Measurements from ENCODE around the gene ANAPC4. TPM values are rescaled to one million over a fixed set of nuclear protein-coding genes. Genes with fewer than 3 reads are reported as not detected.

ANAPC4 gene
- total and polyA plus RNA-seq, 11 donors, result 6.7 to 15.5 (median 11.7) TPM

- no peaks in the 10 kb centered on the region for H3K27me3 ChIP-seq
- no peak for ATAC-seq
- no peak for TF ChIP-seq CTCF (IDR thresholded peaks at IDR 0.05)
- no peak for TF ChIP-seq POLR2A (IDR thresholded peaks at IDR 0.05)
- H3K9me3 ChIP-seq, result no peaks in the 10 kb centered on the region
- H3K27ac ChIP-seq, result no peak overlapping the region
- WGBS, 4 donors, result 71 to 73% (median 72%) methylated on average over 2 of the region's 2 CpGs
- intact Hi-C loops (cut with DNase I), result no loop called here
- no peak for DNase-seq
- no peaks in the 10 kb centered on the region for H3K4me1 ChIP-seq
- no peak overlapping the region for H3K4me3 ChIP-seq
- H3K36me3 ChIP-seq, result peaks cover 0 to 42% (median 16%) of the 10 kb centered on the region in 9 donors
These were observed 29.6 kb upstream of the ANAPC4 start for GRCh38 chr4:25347473-25347872.

- 65 to 95% (median 73%) methylated on average over 2 of the region's 2 CpGs for WGBS, 4 donors
These were observed 29.1 kb upstream of the ANAPC4 start for GRCh38 chr4:25347971-25348370.

GRCh38 chr4:25350561-25350960, 26.5 kb upstream of the ANAPC4 start:
- intact Hi-C loops (cut with DNase I), result no loop called here
- 86 to 95% (median 91%) methylated on average over 2 of the region's 2 CpGs for WGBS, 4 donors
- no peak for TF ChIP-seq POLR2A (IDR thresholded peaks at IDR 0.05)
- no peak for TF ChIP-seq CTCF (IDR thresholded peaks at IDR 0.05)
- no peaks in the 10 kb centered on the region for H3K4me1 ChIP-seq
- no peak for ATAC-seq
- no peak overlapping the region for H3K4me3 ChIP-seq
- peaks cover 0 to 53% (median 20%) of the 10 kb centered on the region in 9 donors for H3K36me3 ChIP-seq
- no peak for DNase-seq
- no peaks in the 10 kb centered on the region for H3K9me3 ChIP-seq
- no peaks in the 10 kb centered on the region for H3K27me3 ChIP-seq
- no peak overlapping the region for H3K27ac ChIP-seq

More at GRCh38 chr4:25347971-25348370, 29.1 kb upstream of the ANAPC4 start:
- ATAC-seq, result no peak
- H3K4me1 ChIP-seq, result no peaks in the 10 kb centered on the region
- no peak for DNase-seq
- H3K27me3 ChIP-seq, result no peaks in the 10 kb centered on the region
- intact Hi-C loops (cut with DNase I), result no loop called here
- H3K36me3 ChIP-seq, result peaks cover 0 to 45% (median 20%) of the 10 kb centered on the region in 9 donors
- H3K27ac ChIP-seq, result no peak overlapping the region
- H3K4me3 ChIP-seq, result no peak overlapping the region
- no peak for TF ChIP-seq POLR2A (IDR thresholded peaks at IDR 0.05)
- TF ChIP-seq CTCF (IDR thresholded peaks at IDR 0.05), result no peak
- H3K9me3 ChIP-seq, result no peaks in the 10 kb centered on the region

GRCh38 chr4:25351777-25352416, 25.2 kb upstream of the ANAPC4 start:
- Histone ChIP-seq H3K4me1 (no peaks in the 10 kb centered on the region), H3K36me3 (peaks cover 0 to 48% (median 20%) of the 10 kb centered on the region in 9 donors), H3K27ac (no peak overlapping the region), H3K27me3 (no peaks in the 10 kb centered on the region), H3K4me3 (no peak overlapping the region), H3K9me3 (no peaks in the 10 kb centered on the region)
- 83 to 90% (median 87%) methylated on average over 4 of the region's 4 CpGs for WGBS, 4 donors
- TF ChIP-seq POLR2A (IDR thresholded peaks at IDR 0.05) (no peak), CTCF (IDR thresholded peaks at IDR 0.05) (no peak)
- intact Hi-C loops (cut with DNase I), result no loop called here
- ATAC-seq, result no peak
- DNase-seq, result no peak

Measured in heart left ventricle (tissue), 16 donors.